ENCODE measurements around the gene MYBL2.

- TF ChIP-seq FOXA1 (IDR thresholded peaks at IDR 0.05), result no peak
- TF ChIP-seq CTCF (IDR thresholded peaks at IDR 0.05; ENCODE audit: low read depth, low read length, missing input control), result no peak
- no peak for TF ChIP-seq ZBTB33 (IDR thresholded peaks at IDR 0.05)
- TF ChIP-seq FOXA2 (IDR thresholded peaks at IDR 0.05), result no peak
- no peak for TF ChIP-seq RAD21 (IDR thresholded peaks at IDR 0.05)
- TF ChIP-seq MAX (IDR thresholded peaks at IDR 0.05), result no peak
- TF ChIP-seq YY1 (IDR thresholded peaks at IDR 0.05), result no peak
- TF ChIP-seq JUND (IDR thresholded peaks at IDR 0.05), result no peak
- TF ChIP-seq REST (IDR thresholded peaks at IDR 0.05), result no peak
- TF ChIP-seq SP1 (IDR thresholded peaks at IDR 0.05), result no peak
- TF ChIP-seq GABPA (IDR thresholded peaks at IDR 0.05 in 1 of 2, conservative IDR thresholded peaks at IDR 0.05 in 1 of 2), result no peak
- TF ChIP-seq HNF4A (conservative IDR thresholded peaks at IDR 0.05), result no peak
- TF ChIP-seq TAF1 (conservative IDR thresholded peaks at IDR 0.05), result no peak
Observed at GRCh38 chr20:43690943-43691598, 24.2 kb downstream of the MYBL2 start.
